DOHH2 (cell line): Measurements from ENCODE around the gene PLPP7.
"Not testable (repeated sequence)": the region's sequence is repeated elsewhere in the genome, so short reads cannot be mapped to it uniquely, and the experiment has no call there.

Experiments used
- H3F3A ChIP-seq: fragments of 200-600 bp; sonication (generic), shearing (Covaris generic); 2 replicates; pipeline ENCODE4 v1.6.0; 2016; ENCODE audit warnings: antibody characterized with exemption, mild to moderate bottlenecking; ENCODE audit not compliant: control insufficient read depth, insufficient read depth
- H3K27ac ChIP-seq: fragments of 200-600 bp; sonication (generic); 2 replicates; pipeline ENCODE4 v1.5.1; 2014; ENCODE audit warnings: low read depth, mild to moderate bottlenecking, low read length, moderate library complexity
- H3K27me3 ChIP-seq: fragments of 200-600 bp; sonication (generic); 2 replicates; pipeline ENCODE4 v1.6.1; 2014; ENCODE audit warnings: mild to moderate bottlenecking, low read length, mixed read lengths; ENCODE audit not compliant: control insufficient read depth
- H3K36me3 ChIP-seq: fragments of 200-600 bp; sonication (generic); 2 replicates; pipeline ENCODE4 v1.6.1; 2014; ENCODE audit warnings: mild to moderate bottlenecking, low read length, moderate library complexity, mixed read lengths; ENCODE audit not compliant: control insufficient read depth
- H3K4me1 ChIP-seq: fragments of 200-600 bp; sonication (generic); 2 replicates; pipeline ENCODE4 v1.6.1; 2014; ENCODE audit warnings: mild to moderate bottlenecking, low read length, mixed read lengths; ENCODE audit not compliant: control insufficient read depth
- H3K4me2 ChIP-seq: fragments of 200-600 bp; sonication (generic); 2 replicates; pipeline ENCODE4 v1.6.0; 2014; ENCODE audit warnings: mild to moderate bottlenecking, low read length, moderate library complexity
- H3K4me3 ChIP-seq: fragments of 200-600 bp; sonication (generic); 2 replicates; pipeline ENCODE4 v1.5.1; 2014; ENCODE audit warnings: mild to moderate bottlenecking, low read length, mixed read lengths
- H3K79me2 ChIP-seq: fragments of 200-600 bp; sonication (generic); 2 replicates; pipeline ENCODE4 v1.6.1; 2014; ENCODE audit warnings: mild to moderate bottlenecking, low read length, mixed read lengths; ENCODE audit not compliant: control insufficient read depth
- H3K9me2 ChIP-seq: fragments of 200-600 bp; sonication (generic); replicated peaks from 2 replicates; pipeline ENCODE4 v1.6.1; 2014; ENCODE audit warnings: mild to moderate bottlenecking, low read length, mixed read lengths; ENCODE audit not compliant: control insufficient read depth
- H3K9me3 ChIP-seq: fragments of 200-600 bp; sonication (generic); 2 replicates; pipeline ENCODE4 v1.6.1; 2014; ENCODE audit warnings: antibody characterized with exemption, low read length, mixed read lengths; ENCODE audit not compliant: control insufficient read depth, insufficient read depth
- H4K20me1 ChIP-seq: fragments of 200-600 bp; sonication (generic); 2 replicates; pipeline ENCODE4 v1.6.0; 2014; ENCODE audit warnings: low read depth, mild to moderate bottlenecking, antibody characterized with exemption, low read length, moderate library complexity; ENCODE audit not compliant: control insufficient read depth, insufficient read depth
- EZH2phosphoT487 ChIP-seq: fragments of 200-600 bp; sonication (generic); IDR thresholded peaks from 2 replicates; pipeline ENCODE4 v1.6.1; 2017; ENCODE audit warnings: borderline replicate concordance, mild to moderate bottlenecking, antibody characterized with exemption, low read length, moderate library complexity, mixed read lengths
- TF ChIP-seq, protein P1 (sequence below): fragments of 200-600 bp; sonication (generic); IDR thresholded peaks from one replicate; pipeline ENCODE4 v1.5.1; 2014; ENCODE audit warnings: antibody characterized with exemption, mild to moderate bottlenecking, low read depth, low read length; ENCODE audit not compliant: poor library complexity, severe bottlenecking

The PLPP7 gene

GRCh38 chr9:131264231-131264630, 25.3 kb upstream of the PLPP7 start:
- no peaks in the 10 kb centered on the region for H3K9me2 ChIP-seq
- H3K4me1 ChIP-seq, result peaks cover 65% of the 10 kb centered on the region
- no peaks in the 10 kb centered on the region for H3K27me3 ChIP-seq
- H3F3A ChIP-seq, result peaks cover 20% of the 10 kb centered on the region
- H3K4me2 ChIP-seq, result peak overlapping the region; percentile 14; the same call in 1 of the 2 replicates
- H3K79me2 ChIP-seq, result peaks cover 81% of the 10 kb centered on the region
- no peak overlapping the region for H3K27ac ChIP-seq
- TF ChIP-seq, protein P1, sequence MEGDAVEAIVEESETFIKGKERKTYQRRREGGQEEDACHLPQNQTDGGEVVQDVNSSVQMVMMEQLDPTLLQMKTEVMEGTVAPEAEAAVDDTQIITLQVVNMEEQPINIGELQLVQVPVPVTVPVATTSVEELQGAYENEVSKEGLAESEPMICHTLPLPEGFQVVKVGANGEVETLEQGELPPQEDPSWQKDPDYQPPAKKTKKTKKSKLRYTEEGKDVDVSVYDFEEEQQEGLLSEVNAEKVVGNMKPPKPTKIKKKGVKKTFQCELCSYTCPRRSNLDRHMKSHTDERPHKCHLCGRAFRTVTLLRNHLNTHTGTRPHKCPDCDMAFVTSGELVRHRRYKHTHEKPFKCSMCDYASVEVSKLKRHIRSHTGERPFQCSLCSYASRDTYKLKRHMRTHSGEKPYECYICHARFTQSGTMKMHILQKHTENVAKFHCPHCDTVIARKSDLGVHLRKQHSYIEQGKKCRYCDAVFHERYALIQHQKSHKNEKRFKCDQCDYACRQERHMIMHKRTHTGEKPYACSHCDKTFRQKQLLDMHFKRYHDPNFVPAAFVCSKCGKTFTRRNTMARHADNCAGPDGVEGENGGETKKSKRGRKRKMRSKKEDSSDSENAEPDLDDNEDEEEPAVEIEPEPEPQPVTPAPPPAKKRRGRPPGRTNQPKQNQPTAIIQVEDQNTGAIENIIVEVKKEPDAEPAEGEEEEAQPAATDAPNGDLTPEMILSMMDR, result no peak
- no peak for TF ChIP-seq EZH2phosphoT487
- no peaks in the 10 kb centered on the region for H4K20me1 ChIP-seq
- H3K9me3 ChIP-seq, result no peaks in the 10 kb centered on the region
- no peak overlapping the region for H3K4me3 ChIP-seq
- H3K36me3 ChIP-seq, result peaks cover 59% of the 10 kb centered on the region

DNA sequence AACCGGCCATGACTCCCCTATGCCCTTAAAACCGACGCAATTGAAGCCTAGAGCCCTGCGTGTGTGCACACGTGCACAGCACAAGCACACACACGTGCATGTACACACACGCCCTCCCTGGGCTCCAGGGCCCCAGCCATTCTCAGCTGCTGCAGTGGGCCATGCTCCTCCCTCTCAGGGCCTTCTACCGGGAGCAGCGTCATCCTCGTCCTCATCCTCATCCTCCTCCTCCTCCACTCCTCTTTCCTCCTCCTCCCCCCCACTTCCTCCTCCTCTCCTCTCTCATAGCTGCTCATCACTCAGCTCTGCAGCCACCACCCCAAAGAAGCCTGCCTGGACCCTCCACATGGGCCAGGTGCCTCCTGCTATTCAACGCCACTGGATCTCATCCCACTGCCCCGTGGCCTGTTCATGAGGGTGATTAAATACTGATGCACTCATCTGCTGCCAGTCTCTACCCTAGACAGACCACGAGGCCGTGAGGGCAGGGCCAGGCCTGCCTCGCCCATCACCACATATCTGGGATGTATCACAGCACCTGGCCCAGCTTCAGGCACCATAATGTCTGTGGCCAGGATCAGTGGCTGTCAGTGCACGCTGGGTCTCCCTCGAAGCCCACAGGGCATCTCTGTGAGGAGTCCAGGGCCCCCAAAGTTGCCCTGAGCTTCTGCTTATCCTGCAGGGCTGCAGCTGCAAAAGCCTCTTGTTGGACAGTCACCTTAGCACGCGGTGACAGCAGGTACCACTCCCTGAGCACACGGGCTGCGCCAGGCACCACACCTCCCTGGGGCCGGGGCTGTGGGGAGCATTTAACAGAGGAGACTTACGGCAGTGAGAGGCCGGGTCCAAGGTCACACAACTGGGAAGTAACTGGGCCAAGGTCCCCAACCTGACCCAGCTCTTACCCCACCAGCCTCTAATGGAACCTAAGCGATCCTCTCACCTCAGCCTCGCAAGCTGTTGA, 23.0 kb upstream of the PLPP7 start:
- TF ChIP-seq, protein P1, result no peak
- TF ChIP-seq EZH2phosphoT487, result no peak
- Histone ChIP-seq H3K4me2 (peak overlapping the region; percentile 53), H3K4me3 (peak overlapping the region; percentile 31)

GRCh38 chr9:131270171-131271015, 19.1 kb upstream of the PLPP7 start:
- Histone ChIP-seq H3K4me3 (peak overlapping the region; percentile 96), H3K4me2 (peak overlapping the region; percentile 100), H3K4me1 (peaks cover 84% of the 10 kb centered on the region), H4K20me1 (no peaks in the 10 kb centered on the region), H3K27ac (peak overlapping the region; percentile 92), H3K36me3 (peaks cover 53% of the 10 kb centered on the region), H3K79me2 (peaks cover 99% of the 10 kb centered on the region), H3K27me3 (no peaks in the 10 kb centered on the region), H3K9me3 (no peaks in the 10 kb centered on the region), H3F3A (peaks cover 15% of the 10 kb centered on the region), H3K9me2 (no peaks in the 10 kb centered on the region)
- TF ChIP-seq, protein P1, result no peak

More for the DNA sequence above, 23.0 kb upstream of the PLPP7 start:
- peak overlapping the region; percentile 29 for H3K27ac ChIP-seq
- H4K20me1 ChIP-seq, result no peaks in the 10 kb centered on the region
- H3K4me1 ChIP-seq, result peaks cover 89% of the 10 kb centered on the region
- H3K9me3 ChIP-seq, result no peaks in the 10 kb centered on the region
- no peaks in the 10 kb centered on the region for H3K27me3 ChIP-seq
- H3K79me2 ChIP-seq, result peaks cover 91% of the 10 kb centered on the region
- H3K36me3 ChIP-seq, result peaks cover 44% of the 10 kb centered on the region
- peaks cover 26% of the 10 kb centered on the region for H3F3A ChIP-seq
- no peaks in the 10 kb centered on the region for H3K9me2 ChIP-seq

- not testable (repeated sequence) for H3K27me3 ChIP-seq, H4K20me1 ChIP-seq, H3K9me2 ChIP-seq, H3K9me3 ChIP-seq
- H3K36me3 ChIP-seq, result peaks cover 55% of the 10 kb centered on the region
- peaks cover 15% of the 10 kb centered on the region for H3F3A ChIP-seq
- H3K4me3 ChIP-seq, result peak overlapping the region; percentile 96
- H3K79me2 ChIP-seq, result peaks cover 99% of the 10 kb centered on the region
- H3K4me1 ChIP-seq, result peaks cover 79% of the 10 kb centered on the region
- H3K4me2 ChIP-seq, result peak overlapping the region; percentile 100
- H3K27ac ChIP-seq, result peak overlapping the region; percentile 92
These were observed 18.6 kb upstream of the PLPP7 start for GRCh38 chr9:131271016-131271273.
